Glomerular endothelial cell (primary cell): ENCODE measurements around the gene SLC2A10. TPM values are rescaled to one million over a fixed set of nuclear protein-coding genes. Genes with fewer than 3 reads are reported as not detected.

Experiments used
- DNase-seq: peaks from one replicate; pipeline ENCODE4 v3.0.0-alpha.2; 2011; ENCODE audit warnings: low read depth, low spot score; ENCODE audit errors: extremely low read depth
- total RNA-seq: library from RNA; depleted of rRNA; stranded (reverse); fragments of >200 nt; gene quantifications from 2 replicates; pipeline ENCODE4 v1.2.3, GENCODE V29; 2015

Gene SLC2A10
- total RNA-seq, 1 donor from 2014 or later: 20.6 TPM

DNA sequence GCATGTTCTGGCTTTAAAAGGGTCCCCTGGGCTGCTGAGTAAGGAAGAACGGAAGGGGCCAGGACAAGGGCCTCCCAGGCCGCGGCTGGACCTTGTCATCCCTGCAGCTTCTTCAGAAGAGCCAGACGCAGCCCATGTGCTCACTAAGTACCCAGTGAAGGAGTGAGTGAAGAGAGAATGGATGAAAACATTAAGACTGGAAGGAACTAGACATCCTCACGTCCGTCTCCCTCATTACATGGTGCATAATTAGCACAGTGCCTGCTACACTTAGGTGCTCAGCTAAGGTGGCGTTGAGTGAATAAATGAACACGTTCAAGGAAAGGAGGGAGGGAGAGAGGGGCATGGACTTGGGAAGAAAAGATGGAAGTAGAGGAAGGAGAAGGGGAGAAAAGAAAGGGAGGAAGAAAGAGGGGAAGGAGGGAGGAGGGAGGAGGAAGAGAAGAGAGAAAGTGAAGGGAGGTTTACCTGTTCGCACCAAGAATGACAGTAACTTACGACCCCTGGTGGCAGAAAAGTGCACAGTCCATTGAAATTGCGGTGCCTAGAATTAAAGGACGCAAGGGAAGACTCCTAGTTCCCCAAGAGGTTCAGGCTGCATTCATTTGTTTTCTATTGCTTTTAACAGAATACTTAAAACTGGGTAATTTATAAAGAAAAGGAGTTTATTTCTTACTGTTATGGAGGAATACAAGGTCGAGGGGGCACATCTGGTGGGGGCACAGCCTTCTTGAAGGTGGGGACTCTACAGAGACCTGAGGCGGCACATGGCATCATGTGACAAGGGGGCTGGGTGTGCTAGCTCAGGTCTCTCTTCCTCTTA lies 28.2 kb upstream of the SLC2A10 start:
- DNase-seq: no peak

DNA sequence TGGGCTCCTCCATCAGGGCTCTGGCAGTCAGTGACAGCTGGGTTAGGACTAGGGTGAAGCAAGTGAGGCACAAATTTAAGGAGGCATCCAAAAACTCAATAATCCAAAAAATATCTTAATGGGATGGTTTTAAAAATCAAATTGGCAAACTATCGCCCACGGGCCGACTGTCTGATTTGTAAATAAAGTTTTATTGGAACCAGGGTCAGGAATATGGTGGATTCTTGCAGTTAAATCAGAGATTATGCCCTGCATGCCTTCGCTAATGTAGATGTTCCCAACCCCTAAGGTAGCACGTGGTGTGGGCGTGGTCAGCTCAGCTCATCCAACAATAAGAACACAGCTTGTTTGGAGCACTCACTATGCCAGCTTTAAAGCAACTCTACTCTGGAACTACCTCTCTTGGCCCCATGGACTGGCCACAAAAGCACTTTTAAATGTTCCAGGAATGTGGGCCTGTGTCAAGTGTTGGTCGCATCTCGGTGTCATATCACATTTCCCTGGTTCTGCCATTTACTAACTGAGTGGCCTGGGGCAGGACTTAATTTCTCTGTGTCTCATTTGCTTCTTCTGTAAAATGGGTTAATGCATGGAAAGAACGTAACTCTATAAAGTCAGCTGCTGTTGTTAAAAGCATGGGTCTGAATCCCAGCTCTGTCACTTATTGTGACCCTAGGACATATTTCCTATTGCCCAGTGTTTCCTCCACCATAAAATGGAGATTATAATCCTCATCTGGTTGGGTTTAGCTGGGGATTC lies 27.2 kb upstream of the SLC2A10 start:
- no peak for DNase-seq

DNA sequence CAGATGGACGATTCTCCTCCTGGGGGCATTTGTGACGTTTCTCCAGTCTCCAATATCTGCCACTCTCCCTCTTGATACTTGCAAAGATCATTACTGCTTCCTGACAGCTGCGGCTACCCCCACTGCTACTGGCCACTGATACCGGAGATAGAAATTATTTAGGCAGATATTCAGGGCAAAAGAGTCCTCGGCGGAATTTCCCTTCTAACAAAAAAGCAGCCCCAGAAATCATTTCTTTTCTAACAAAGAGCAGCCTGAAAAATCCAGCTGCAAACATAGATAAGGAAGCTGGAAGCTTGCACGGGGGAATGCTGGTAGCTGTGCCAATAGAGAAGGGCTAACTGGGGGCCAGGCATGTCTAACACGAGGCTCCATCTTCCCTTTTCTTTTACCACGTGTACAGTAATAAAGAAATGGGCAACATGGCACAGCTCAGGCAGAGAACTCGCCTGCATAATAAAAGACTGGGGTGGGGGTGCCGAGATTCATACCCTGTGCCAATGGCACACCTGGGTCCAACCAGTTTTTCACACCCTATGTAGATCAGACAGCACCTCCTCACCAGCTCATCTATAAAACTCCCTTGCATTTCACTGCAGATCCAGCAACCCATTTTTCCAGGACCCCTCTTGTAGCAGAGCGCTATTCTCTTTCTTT lies 26.3 kb upstream of the SLC2A10 start:
- no peak for DNase-seq

DNA sequence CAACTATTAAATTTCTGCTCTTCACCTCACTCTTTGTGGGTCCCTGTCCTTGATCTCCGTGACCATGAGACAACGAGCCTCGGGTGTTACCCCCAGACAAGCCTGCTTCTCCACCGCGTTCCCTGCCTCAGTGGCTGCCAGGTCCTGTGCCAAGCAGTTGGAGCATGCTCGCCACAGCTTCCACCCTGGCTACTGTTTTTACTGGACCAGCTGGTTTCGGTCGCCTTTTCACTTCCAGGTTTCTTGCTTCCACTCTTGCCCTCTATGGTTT lies 25.8 kb upstream of the SLC2A10 start:
- no peak for DNase-seq

DNA sequence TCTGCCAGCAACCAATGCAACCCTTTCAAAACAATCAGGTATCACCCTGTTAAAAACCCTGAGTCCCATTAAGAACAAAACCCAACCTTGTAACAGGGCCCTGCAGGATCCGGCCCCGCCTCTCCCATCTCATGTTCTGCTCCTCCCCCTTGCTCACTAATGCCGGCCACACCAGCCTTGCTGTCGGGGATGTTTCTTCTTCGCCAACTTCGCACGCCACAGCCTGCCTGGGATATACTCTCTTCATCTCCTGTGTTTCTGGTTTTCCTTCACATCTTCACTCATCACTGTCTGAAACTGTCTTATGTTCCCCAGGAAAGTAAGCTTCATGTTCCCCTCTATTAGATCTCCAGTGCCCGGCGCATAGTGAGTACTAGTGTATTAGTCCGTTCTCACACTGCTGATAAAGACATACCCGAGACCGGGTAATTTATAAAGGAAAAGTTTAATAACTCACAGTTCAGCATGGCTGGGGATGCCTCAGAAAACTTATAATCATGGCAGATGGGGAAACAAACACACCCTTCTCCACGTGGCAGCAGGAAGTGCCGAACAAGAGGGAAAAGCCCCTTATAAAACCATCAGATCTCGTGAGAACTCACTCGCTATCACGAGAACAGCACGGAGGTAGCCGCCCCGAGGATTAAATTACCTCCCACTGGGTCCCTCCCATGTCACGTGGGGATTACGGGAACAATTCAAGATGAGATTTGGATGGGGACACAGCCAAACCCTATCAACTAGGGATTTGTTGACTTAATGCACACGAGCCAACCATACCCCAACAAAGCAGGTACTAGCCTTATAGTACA lies 25.3 kb upstream of the SLC2A10 start:
- DNase-seq: no peak

DNA sequence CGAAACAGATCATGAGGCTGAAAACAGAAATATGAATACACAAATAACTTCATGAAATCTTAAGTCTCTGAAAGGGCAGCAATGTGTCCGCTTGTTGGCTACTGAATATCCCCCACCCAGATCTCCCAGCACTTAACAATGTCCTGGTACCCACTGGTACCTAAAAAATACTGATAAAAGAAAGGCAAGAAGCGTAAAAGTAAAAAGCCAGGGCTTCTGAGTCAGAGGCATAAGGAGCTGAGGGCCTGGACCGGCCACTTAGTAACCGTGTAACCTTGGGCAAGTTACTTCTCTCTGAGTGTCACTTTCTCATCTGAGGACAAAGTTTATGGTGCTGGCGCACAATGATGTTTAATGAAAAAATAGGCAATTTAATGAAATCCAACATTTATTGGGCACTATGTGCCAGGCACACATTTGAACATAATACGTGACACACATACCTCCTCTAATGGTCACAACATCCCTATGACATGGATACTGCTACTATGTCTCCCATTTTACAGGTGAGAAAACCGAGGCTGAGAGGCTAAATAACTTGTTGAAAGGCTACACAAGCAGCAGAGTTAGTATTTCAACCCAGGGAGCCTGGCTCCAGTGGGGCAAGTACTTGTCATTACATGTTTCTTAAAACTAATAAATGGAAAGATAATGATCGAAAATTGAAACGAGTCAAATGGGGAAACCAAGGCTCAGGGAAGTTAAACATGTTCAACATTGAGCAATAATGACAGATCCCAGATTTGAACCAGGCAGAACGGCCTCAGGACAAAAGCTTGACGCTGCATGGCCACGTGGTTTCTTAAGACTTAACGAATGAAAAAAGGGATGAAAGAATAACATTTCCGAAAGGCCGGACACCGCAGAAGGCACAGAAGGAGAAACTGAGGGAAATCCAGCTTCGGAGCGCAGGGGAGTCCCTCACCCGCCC lies 21.0 kb upstream of the SLC2A10 start:
- DNase-seq: no peak

DNA sequence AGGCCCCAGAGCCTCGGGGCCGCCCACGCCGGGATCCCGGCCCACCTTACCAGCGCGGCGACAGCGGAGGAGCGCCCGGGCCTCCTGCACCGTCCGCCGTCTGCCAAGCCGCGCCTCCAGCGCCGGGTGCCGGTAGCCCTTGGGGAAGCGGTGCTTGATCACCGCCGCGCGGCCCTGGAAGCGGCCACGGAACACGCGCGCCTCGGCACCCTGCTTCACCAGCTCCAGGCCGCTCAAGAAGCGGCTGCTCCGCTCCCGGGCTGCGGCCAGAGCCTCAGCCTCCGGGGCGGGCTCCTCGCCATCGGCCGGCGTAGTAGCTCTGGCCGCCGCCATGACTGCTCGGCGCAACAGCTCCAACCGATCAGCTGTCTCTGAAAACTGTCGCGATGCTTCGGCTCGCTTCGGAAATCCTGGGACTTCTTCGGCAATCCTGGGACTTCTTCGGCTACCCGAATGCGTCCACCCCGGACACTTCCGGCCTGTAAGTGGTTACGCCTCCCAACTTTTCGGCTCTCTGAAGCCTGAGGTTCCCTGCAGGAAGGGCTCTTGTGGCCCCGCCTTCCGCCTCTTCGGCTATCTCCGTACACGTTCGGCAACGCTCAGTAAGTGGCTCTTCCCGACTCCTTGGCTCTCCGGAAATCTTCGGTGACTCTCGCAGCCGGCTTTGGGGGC lies 20.2 kb upstream of the SLC2A10 start, which contains the start of gene TP53RK:
TP53RK (minus strand) TSS at position 363 of the 672 bp plus-strand sequence; CDS start at position 333, 30 bp downstream.
- peak; percentile 94 for DNase-seq

DNA sequence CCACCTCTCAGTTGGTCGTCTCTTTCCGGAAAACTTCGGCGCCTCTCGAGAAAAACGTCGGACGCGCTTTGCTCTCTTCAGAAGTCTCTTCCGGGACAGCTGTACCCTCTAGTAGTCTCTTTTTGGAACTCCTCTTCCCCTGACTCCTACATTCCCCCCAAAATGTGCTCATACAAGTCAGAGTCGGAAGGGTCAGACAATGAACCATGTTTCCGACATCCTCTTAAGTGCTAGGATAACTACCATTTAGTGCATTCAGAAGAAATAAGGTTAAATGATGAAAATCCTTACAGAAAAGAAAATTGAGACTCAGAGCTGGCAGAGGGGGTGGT lies 19.7 kb upstream of the SLC2A10 start:
- DNase-seq: no peak

DNA sequence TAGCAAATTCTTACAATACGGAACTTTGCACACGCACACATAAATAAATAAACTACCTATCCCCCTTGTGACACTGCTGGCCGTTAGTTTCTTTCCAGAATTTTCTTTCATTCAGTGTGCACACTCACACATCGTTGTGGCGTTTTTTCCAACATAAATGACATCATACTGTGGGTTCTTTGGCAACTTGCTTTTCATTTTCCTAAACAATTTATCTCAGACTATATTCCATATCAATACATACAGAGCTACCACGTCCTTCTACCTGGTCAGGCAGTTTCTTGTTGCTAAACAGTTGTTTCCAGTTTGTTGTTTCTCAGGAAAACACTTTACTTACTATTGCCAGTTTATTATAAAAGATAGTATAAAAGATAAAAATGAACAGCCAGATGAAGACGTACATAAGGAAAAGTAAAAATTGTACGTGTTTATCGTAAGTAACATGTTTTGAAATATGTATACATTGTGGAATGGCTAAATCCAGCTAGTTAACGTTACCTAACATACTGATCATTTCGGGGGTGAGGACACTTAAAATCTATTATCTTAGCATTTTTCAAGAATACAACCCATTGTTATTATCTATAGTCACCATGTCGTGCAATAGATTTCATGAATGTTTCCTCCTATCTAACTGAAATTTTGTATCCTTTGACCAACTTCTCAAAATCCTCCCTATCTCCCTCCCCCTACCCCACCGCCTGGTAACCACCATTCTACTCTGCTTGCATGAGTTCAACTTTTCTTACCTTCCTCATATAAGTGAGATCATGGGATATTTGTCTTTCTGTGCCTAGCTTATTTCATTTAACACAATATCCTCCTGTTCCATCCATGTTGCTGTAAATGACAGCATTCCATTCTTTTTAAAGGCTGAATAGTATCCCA lies 19.0 kb upstream of the SLC2A10 start:
- no peak for DNase-seq

DNA sequence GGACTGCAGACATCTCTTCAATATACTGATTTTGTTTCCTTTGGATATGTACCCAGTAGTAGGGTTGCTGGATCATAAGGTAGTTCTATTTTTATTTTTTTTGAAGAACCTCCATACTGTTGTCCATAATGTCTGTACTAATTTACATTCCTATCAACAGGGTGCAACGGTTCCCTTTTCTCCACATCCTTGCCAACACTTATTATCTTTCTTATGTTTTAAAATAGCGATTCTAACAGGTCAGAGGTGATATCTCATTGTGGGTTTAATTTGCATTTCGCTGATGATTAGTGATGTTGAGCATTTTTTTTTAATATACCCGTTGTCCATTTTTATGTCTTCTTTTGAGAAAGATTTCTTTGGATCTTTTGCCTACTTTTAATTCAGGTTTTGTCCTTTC lies 18.3 kb upstream of the SLC2A10 start:
- DNase-seq: no peak

DNA sequence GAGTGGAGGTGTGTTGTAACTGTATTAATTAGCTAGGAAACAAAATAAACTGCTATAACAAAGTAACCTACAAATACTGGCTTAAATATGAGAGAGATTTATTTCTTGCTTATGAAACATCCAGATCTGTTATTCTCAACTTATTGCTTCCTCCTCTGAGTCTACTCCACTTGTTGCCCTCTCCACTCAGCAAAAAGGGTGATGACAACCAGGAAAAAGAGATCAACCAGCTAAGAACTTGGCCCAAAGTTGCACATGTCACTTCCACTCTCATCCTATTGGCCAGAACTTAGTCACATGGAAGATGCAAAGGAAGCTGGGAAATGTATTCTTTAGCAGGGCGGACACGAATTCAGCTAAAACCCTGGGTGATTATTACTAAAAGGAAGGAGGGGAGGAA lies 15.0 kb upstream of the SLC2A10 start:
- DNase-seq: no peak

DNA sequence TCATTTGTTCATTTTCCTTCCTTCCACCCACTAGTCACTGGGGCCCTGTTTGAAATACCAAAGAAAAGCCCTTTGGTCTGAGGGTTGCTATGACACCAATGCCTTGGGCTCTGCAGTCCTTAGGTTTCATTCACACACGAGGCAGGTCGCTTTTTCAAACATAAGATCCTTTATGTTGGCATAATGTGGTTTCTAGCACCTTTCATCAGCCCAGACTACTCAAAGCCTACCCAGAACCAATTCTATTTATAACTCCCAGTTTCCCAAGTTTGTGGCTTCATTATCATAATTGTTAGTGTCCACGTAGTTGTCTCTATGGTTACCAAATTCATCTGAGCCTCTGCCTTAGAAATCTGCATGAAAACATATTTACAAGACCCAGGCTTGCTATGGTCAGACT lies 13.6 kb upstream of the SLC2A10 start:
- no peak for DNase-seq

DNA sequence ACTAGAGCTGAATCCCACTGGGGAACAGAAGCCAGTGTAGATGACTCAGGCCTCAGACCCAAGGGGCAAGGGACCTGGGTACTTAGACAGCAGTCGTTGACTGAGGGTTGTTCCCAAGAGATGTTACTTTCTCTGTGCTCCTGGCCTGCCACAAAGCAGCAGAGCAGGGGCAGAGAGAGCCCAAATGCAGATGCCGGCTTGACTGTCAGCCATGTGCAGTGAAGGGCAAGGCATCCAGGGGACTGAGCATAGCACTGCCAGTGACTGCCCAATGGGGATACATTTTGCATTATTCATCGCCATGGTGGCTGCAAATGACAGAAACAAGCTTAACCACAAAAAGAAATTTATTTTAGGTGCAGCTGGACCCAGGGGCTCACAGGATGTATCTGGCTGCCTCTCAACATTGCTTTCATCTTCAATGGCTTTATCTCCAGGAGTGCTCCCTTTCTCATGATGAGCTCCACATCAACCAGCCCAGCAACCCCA lies 12.6 kb upstream of the SLC2A10 start:
- no peak for DNase-seq

DNA sequence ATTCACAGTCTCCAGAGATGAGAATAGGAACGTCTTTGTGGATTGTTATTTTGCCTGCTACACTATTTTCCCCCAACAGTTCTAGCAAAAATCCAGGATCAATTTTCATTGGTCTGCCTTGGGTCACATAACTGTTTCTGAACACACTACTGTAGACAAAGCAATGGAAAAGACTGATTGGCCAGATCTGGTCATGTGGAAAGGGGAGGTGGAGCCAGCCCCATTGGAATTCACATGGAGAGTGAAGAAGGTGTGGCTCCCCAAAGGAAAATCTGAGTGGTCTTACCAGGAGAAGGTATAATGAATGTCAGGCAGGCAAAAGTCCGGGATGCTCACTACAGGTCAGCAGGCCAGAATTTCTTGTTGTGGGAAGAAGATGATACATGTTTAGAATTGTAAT lies 10.7 kb upstream of the SLC2A10 start:
- DNase-seq: no peak

DNA sequence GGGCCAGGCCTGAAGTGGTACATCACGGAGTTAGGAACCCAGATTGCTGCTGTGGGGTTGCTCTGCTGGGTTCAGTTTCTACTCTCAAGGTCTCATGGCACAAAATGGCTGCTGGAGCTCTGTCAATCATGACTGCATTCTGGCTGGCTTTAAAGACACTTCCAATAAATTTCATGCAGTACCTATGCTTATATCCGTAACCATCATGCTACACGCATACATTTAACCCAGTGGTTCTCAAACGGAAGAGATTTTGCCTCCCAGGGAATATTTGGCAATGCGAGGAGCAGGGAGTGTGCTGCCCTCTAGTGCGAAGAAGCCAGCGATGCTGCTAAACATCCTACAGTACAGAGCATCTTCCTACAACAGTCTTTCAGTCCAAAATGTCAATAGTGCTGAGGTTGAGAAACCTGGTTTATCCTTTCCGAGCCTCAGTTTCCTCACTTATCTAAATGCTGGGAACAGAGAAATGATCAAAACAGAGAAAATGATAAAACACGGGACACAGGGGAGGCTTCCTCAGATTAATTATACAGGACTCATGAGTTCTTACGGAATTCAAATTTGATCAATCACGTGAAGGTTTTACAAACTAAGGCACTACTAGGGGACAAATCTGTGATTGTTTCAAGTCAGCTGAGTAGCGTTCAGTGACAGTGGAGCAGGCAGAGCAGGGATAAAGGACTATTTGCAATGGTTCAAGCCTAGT lies 9.6 kb upstream of the SLC2A10 start:
- DNase-seq: no peak

DNA sequence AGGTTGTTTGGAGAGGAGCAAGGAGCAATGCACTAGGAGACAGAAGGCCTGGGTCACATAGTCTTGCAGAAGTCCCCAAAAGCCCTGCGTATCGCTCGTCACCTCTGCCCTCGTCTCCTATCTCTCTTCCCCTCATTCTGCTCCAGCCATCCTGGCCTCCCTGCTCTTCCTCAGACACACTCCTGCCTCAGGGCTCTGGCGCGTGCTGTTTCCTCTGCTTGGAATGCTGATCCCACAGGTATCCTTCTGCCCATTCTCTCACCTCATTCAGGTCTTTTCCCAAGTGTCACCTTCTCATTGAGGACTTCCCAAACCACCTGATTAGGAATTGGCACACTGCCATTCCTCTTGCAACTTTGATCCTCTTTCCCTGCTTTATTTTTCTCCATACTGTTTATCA lies 9.0 kb upstream of the SLC2A10 start:
- DNase-seq: no peak

DNA sequence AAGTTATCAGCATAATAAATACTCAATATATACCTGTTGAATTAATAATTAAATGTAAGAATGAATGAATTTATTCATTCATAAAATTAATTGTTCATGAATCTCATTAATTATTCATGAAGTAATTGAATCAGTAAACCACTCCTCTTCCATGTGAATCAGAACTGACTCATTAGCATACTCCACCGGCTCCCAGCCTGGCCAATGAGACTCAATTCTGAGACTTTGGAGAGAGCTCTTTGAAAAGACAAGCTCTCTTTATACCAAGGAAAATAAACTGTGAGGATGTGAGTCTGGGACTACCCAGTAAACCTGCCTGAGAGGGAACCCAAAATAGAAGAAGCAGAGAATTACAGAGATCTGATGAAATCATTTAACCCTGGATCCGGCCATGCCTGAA lies 8.4 kb upstream of the SLC2A10 start:
- no peak for DNase-seq

DNA sequence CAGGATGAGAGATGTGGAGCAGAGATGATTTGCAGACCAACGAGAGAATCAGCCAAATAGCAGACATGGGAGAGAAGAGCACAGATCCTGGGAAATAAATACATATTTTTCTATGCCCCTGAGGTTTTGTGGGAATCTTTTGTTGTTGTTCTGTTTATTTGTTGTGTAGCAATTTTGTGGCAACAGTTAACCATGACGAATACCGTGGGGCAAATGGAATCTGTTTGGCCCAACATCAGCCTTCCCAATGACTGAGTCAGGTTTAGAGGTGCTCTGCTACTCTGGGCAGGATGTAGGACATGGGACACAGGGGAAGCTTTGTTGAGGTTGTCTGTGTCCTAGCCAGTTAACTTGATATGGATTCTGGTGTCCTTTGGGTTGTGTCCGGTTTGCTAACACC lies 7.9 kb upstream of the SLC2A10 start:
- no peak for DNase-seq
